ENCODE measurements around the gene TMEM248.
"Not testable (repeated sequence)": the region's sequence is repeated elsewhere in the genome, so short reads cannot be mapped to it uniquely, and the experiment has no call there.

The TMEM248 gene

GRCh38 chr7:66920769-66921395 is at the start of gene TMEM248:
Gene TMEM248 (plus strand): TSS chr7:66921225. CDS start chr7:66941866, 20,641 bp downstream.
- peak; percentile 66 for DNase-seq

- DNase-seq: no peak
Observed at GRCh38 chr7:66873476-66873875, 47.5 kb upstream of the TMEM248 start.

GRCh38 chr7:66877577-66878300 is 43.3 kb upstream of the TMEM248 start:
- no peak for DNase-seq

GRCh38 chr7:66878301-66878685 is 42.7 kb upstream of the TMEM248 start:
- DNase-seq: not testable (repeated sequence)

GRCh38 chr7:66880053-66880452 is 41.0 kb upstream of the TMEM248 start:
- no peak for DNase-seq

- DNase-seq: not testable (repeated sequence)
Observed at GRCh38 chr7:66880577-66880976, 40.4 kb upstream of the TMEM248 start.

GRCh38 chr7:66883716-66884115 is 37.3 kb upstream of the TMEM248 start:
- DNase-seq: no peak

- DNase-seq: not testable (repeated sequence)
Observed at GRCh38 chr7:66884556-66884955, 36.5 kb upstream of the TMEM248 start.

GRCh38 chr7:66886152-66886551 is 34.9 kb upstream of the TMEM248 start:
- no peak for DNase-seq

- not testable (repeated sequence) for DNase-seq
Observed at GRCh38 chr7:66888223-66888622, 32.8 kb upstream of the TMEM248 start.

GRCh38 chr7:66894463-66895080 is 26.5 kb upstream of the TMEM248 start:
- no peak for DNase-seq

GRCh38 chr7:66896441-66896840 is 24.6 kb upstream of the TMEM248 start:
- no peak for DNase-seq

- DNase-seq: no peak
Observed at GRCh38 chr7:66899552-66900280, 21.3 kb upstream of the TMEM248 start.

- DNase-seq: no peak
Observed at GRCh38 chr7:66901941-66902843, 18.8 kb upstream of the TMEM248 start.

GRCh38 chr7:66902844-66903180 is 18.2 kb upstream of the TMEM248 start:
- no peak for DNase-seq

- DNase-seq: no peak
Observed at GRCh38 chr7:66903360-66904062, 17.5 kb upstream of the TMEM248 start.

- DNase-seq: no peak
Observed at GRCh38 chr7:66904063-66904593, 16.9 kb upstream of the TMEM248 start.

GRCh38 chr7:66905278-66905677 is 15.7 kb upstream of the TMEM248 start:
- no peak for DNase-seq

GRCh38 chr7:66905689-66906088 is 15.3 kb upstream of the TMEM248 start:
- no peak for DNase-seq

- DNase-seq: no peak
Observed at GRCh38 chr7:66907731-66908130, 13.3 kb upstream of the TMEM248 start.

- not testable (repeated sequence) for DNase-seq
Observed at GRCh38 chr7:66908598-66908997, 12.4 kb upstream of the TMEM248 start.

GRCh38 chr7:66910789-66911188 is 10.2 kb upstream of the TMEM248 start:
- DNase-seq: no peak

All from NCI-H1436 (cell line).